HCT116 (cell line): ENCODE data around the gene METTL26.

ENCODE experiments used
- EZH2phosphoT487 ChIP-seq: fragments of 200-600 bp; IDR thresholded peaks from 2 replicates; pipeline ENCODE4 v1.6.1; 2018; ENCODE audit warnings: antibody characterized with exemption, borderline replicate concordance
- JUND ChIP-seq: IDR thresholded peaks from 2 replicates; pipeline ENCODE4 v1.6.1; 2012
- MAX ChIP-seq: IDR thresholded peaks from 2 replicates; pipeline ENCODE4 v1.6.1; 2012
- POLR2A ChIP-seq: IDR thresholded peaks from 2 replicates; pipeline ENCODE4 v1.7.0; 2011; ENCODE audit warnings: borderline replicate concordance; ENCODE audit not compliant: insufficient read depth, insufficient read length; ENCODE audit errors: extremely low read depth
- POLR2AphosphoS5 ChIP-seq: IDR thresholded peaks from 2 replicates; pipeline ENCODE4 v1.6.1; 2011; ENCODE audit warnings: mild to moderate bottlenecking, low read depth, low read length, moderate library complexity
- REST ChIP-seq: IDR thresholded peaks from 2 replicates; pipeline ENCODE4 v1.6.1; 2012; ENCODE audit warnings: low read depth
- YY1 ChIP-seq: IDR thresholded peaks from 2 replicates; pipeline ENCODE4 v1.6.1; 2011; ENCODE audit warnings: low read length, low read depth, moderate library complexity, mild to moderate bottlenecking; ENCODE audit not compliant: insufficient replicate concordance; ENCODE audit errors: extremely low read depth
- ZBTB33 ChIP-seq: IDR thresholded peaks from 2 replicates; pipeline ENCODE4 v1.6.1; 2011; ENCODE audit warnings: mild to moderate bottlenecking, low read length, moderate library complexity; ENCODE audit not compliant: insufficient replicate concordance; ENCODE audit errors: extremely low read depth
- ZFX ChIP-seq: fragments of 450-650 bp; IDR thresholded peaks from 2 replicates; pipeline ENCODE4 v1.6.1; 2017
- ZNF274 ChIP-seq: fragments of 200-500 bp; sonication (Bioruptor generic); IDR thresholded peaks from 2 replicates; pipeline ENCODE4 v1.6.1; 2014; ENCODE audit warnings: mild to moderate bottlenecking, low read depth, low read length, inconsistent platforms
- TF ChIP-seq, protein P1 (sequence below), 3 experiments: fragments of 200-600 bp in 1 of 3; sonication (generic) in 1 of 3; IDR thresholded peaks in 2 of 3; conservative IDR thresholded peaks in 1 of 3; 2 replicates each; pipeline ENCODE4 v1.5.1; 2012 to 2017; ENCODE audit warnings: low read depth in 2 of 3, low read length in 2 of 3, antibody characterized with exemption in 1 of 3, borderline replicate concordance in 1 of 3, control low read depth in 1 of 3, mild to moderate bottlenecking in 1 of 3, mixed read lengths in 1 of 3, mixed run types in 1 of 3, moderate library complexity in 1 of 3; ENCODE audit not compliant: insufficient read depth in 1 of 3

- TF ChIP-seq MAX (no peak), POLR2AphosphoS5 (no peak), POLR2A (no peak), ZBTB33 (no peak), REST (no peak), JUND (no peak), ZFX (no peak), ZNF274 (no peak), EZH2phosphoT487 (no peak), YY1 (no peak)
- TF ChIP-seq, protein P1, sequence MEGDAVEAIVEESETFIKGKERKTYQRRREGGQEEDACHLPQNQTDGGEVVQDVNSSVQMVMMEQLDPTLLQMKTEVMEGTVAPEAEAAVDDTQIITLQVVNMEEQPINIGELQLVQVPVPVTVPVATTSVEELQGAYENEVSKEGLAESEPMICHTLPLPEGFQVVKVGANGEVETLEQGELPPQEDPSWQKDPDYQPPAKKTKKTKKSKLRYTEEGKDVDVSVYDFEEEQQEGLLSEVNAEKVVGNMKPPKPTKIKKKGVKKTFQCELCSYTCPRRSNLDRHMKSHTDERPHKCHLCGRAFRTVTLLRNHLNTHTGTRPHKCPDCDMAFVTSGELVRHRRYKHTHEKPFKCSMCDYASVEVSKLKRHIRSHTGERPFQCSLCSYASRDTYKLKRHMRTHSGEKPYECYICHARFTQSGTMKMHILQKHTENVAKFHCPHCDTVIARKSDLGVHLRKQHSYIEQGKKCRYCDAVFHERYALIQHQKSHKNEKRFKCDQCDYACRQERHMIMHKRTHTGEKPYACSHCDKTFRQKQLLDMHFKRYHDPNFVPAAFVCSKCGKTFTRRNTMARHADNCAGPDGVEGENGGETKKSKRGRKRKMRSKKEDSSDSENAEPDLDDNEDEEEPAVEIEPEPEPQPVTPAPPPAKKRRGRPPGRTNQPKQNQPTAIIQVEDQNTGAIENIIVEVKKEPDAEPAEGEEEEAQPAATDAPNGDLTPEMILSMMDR (IDR thresholded peaks at IDR 0.05 in 2 of 3, conservative IDR thresholded peaks at IDR 0.05 in 1 of 3; ENCODE audit: borderline replicate concordance in 1 of 3, insufficient read depth in 1 of 3, low read depth in 2 of 3, low read length in 2 of 3), result no peak
Measured at GRCh38 chr16:603933-604332, 32.2 kb downstream of the METTL26 start.
